Kidney (tissue), 14 donors: Measurements from ENCODE around the gene FAAH. TPM values are rescaled to one million over a fixed set of nuclear protein-coding genes. Genes with fewer than 3 reads are reported as not detected.

ENCODE experiments used
- DNase-seq, 5 donors: peaks; one replicate each; pipeline ENCODE4 v3.0.0-alpha.2; 2013 to 2020
- FAIRE-seq: peaks from 2 replicates; lab custom pipeline; 2012; peaks lifted over from hg19 to GRCh38; lab: Jason Lieb, UNC
- H3K27ac ChIP-seq, 2 donors: one replicate each; pipeline ENCODE4 v1.7.0; 2013; ENCODE audit warnings: low read depth in 2 of 2, low read length in 2 of 2, inconsistent platforms in 1 of 2
- H3K27me3 ChIP-seq: one replicate; pipeline ENCODE4 v1.7.1; 2013; ENCODE audit warnings: low read length, inconsistent platforms; ENCODE audit not compliant: control insufficient read depth, insufficient read depth
- H3K36me3 ChIP-seq, 3 donors: one replicate each; pipeline versions ENCODE4 v1.7.0 to v1.7.1; 2013; ENCODE audit warnings: low read length in 3 of 3, control low read depth in 1 of 3, inconsistent platforms in 1 of 3; ENCODE audit not compliant: insufficient read depth in 3 of 3, control insufficient read depth in 2 of 3
- H3K4me1 ChIP-seq, 3 donors: one replicate each; pipeline versions ENCODE4 v1.7.0 to v1.7.1; 2013; ENCODE audit warnings: low read length in 3 of 3, inconsistent platforms in 1 of 3, low read depth in 1 of 3; ENCODE audit not compliant: control insufficient read depth in 2 of 3, insufficient read depth in 2 of 3
- H3K4me3 ChIP-seq, 3 donors: one replicate each; pipeline versions ENCODE4 v1.7.0 to v1.8.1; 2013; ENCODE audit warnings: low read length in 3 of 3, control low read depth in 1 of 3, inconsistent platforms in 1 of 3
- H3K9ac ChIP-seq, 3 donors: one replicate each; pipeline versions ENCODE4 v1.7.0 to v1.7.1; 2013; ENCODE audit warnings: low read length in 3 of 3, control low read depth in 1 of 3, inconsistent platforms in 1 of 3
- H3K9me3 ChIP-seq, 3 donors: one replicate each; pipeline versions ENCODE4 v1.7.0 to v1.7.1; 2013; ENCODE audit warnings: low read length in 3 of 3, control low read depth in 1 of 3, inconsistent platforms in 1 of 3; ENCODE audit not compliant: control insufficient read depth in 2 of 3, insufficient read depth in 1 of 3
- intact Hi-C: fragments of 100-400 bp; cut with DNase I; formaldehyde crosslinking; loops from one replicate; pipeline ENCODE4 v1.11.1; 2022
- polyA plus RNA-seq: library from polyadenylated mRNA; stranded (reverse); fragments of 350-450 nt; fragmentation: Illumina TruSeq; extraction: RNeasy Lipid Tissue Mini Kit (QIAGEN cat#74804); gene quantifications from one replicate; pipeline ENCODE4 v1.2.3, GENCODE V29; 2014; ENCODE audit warnings: low read depth, low replicate concordance; ENCODE audit not compliant: insufficient read depth
- total RNA-seq: library from RNA; stranded (reverse); fragmentation: NEBNext Ultra II Directional; extraction: Animal tissue kit (Norgen Biotek cat#: 25700); gene quantifications from one replicate; pipeline ENCODE4 v1.2.1, GENCODE V29; 2021
- TF ChIP-seq, protein P1 (sequence below): IDR thresholded peaks from 3 replicates; pipeline ENCODE4 v1.5.1; 2012; ENCODE audit warnings: mild to moderate bottlenecking, moderate library complexity, borderline replicate concordance; ENCODE audit not compliant: insufficient read depth; ENCODE audit errors: extremely low read depth
- donor health status: control.
- donor health status: control.
- donor health status: control.
- donor health status: control.
- donor health status: control.
- donor health status: DM: yes; HTN: yes; CAD: no.
- donor health status: Normal renal cell carcinoma (clear cell type).

The FAAH gene
- total and polyA plus RNA-seq, 2 donors from 2014 or later = 39.3 to 50.7 TPM

DNA sequence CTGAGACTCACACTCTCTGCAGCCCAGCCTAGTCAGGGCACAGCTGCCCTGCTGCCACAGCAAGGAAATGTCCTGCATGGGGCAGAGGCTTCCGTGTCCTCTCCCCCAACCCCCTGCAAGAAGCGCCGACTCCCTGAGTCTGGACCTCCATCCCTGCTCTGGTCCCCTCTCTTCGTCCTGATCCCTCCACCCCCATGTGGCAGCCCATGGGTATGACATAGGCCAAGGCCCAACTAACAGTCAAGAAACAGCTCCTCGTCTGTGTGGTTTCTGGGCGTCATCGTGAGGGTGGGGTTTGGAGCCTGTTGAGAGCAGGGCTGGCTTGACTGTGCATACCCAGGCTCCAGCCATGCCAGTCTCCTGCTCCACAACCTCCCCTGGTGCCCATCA lies 19.5 kb downstream of the FAAH start:
- TF ChIP-seq, protein P1, sequence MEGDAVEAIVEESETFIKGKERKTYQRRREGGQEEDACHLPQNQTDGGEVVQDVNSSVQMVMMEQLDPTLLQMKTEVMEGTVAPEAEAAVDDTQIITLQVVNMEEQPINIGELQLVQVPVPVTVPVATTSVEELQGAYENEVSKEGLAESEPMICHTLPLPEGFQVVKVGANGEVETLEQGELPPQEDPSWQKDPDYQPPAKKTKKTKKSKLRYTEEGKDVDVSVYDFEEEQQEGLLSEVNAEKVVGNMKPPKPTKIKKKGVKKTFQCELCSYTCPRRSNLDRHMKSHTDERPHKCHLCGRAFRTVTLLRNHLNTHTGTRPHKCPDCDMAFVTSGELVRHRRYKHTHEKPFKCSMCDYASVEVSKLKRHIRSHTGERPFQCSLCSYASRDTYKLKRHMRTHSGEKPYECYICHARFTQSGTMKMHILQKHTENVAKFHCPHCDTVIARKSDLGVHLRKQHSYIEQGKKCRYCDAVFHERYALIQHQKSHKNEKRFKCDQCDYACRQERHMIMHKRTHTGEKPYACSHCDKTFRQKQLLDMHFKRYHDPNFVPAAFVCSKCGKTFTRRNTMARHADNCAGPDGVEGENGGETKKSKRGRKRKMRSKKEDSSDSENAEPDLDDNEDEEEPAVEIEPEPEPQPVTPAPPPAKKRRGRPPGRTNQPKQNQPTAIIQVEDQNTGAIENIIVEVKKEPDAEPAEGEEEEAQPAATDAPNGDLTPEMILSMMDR = no peak
- no peaks in the 10 kb centered on the region for H3K9me3 ChIP-seq
- FAIRE-seq (no peak), DNase-seq (peak in 2 of 5 donors; percentile 25 to 52)
- no peak overlapping the region for H3K27ac ChIP-seq
- H3K4me3 ChIP-seq = no peak overlapping the region
- H3K4me1 ChIP-seq = no peaks in the 10 kb centered on the region
- peaks cover 0 to 11% (median 4%) of the 10 kb centered on the region in 3 donors for H3K36me3 ChIP-seq
- intact Hi-C loops = no loop called here
- H3K9ac ChIP-seq = no peak overlapping the region
- H3K27me3 ChIP-seq = no peaks in the 10 kb centered on the region

DNA sequence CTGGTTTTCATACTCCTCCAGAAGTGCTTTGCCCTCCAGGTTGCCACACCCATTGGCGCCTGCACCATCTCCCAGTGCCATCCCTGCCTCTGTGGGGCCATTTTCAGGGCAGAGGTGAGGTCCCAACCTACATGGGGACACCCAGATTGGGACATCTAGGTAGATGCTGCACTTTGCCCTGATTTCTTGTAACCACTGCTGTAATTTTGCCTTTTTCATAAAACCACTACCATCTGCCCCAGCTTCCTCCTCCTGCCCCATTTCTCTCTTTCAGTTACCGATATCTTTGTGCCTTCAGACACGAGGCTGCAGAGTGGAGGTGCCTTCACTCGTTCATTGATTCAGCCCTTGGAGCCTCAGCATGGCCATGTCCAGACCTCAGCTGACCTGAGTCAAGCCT lies 21.4 kb downstream of the FAAH start:
- intact Hi-C loops = no loop called here
- Histone ChIP-seq H3K27ac (no peak overlapping the region), H3K27me3 (no peaks in the 10 kb centered on the region), H3K4me3 (no peak overlapping the region), H3K4me1 (no peaks in the 10 kb centered on the region), H3K9me3 (no peaks in the 10 kb centered on the region), H3K36me3 (peaks cover 0 to 4% (median 0%) of the 10 kb centered on the region in 3 donors), H3K9ac (no peak overlapping the region)
- TF ChIP-seq, protein P1 = no peak
- no peak for FAIRE-seq
- peak in 1 of 5 donors; percentile 36 for DNase-seq

DNA sequence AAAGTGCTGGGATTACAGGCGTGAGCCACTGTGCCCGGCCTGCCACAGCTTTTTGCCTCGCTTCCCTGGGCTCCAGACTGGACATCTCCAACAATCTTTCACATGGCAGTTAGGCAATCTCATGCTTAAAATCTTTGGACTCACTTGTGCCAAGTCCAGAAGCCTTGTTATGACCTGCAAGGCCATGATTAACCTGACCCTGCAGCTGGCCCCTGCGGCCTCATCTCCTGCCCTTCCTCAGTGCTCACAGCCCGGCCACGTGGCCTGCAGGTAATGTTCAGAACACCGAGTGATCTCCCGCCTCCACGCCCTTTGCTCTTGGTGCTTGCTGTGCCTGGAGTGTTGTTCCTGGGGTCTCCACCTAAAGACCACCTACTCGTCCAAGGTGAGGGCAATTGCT lies 24.9 kb downstream of the FAAH start:
- no peak overlapping the region for H3K4me3 ChIP-seq
- FAIRE-seq (no peak), DNase-seq (peak in 1 of 5 donors; percentile 45)
- H3K9me3 ChIP-seq = no peaks in the 10 kb centered on the region
- no peaks in the 10 kb centered on the region for H3K27me3 ChIP-seq
- no peak overlapping the region for H3K9ac ChIP-seq
- intact Hi-C loops = no loop called here
- TF ChIP-seq, protein P1 = no peak
- no peaks in the 10 kb centered on the region for H3K4me1 ChIP-seq
- no peaks in the 10 kb centered on the region for H3K36me3 ChIP-seq
- no peak overlapping the region for H3K27ac ChIP-seq

DNA sequence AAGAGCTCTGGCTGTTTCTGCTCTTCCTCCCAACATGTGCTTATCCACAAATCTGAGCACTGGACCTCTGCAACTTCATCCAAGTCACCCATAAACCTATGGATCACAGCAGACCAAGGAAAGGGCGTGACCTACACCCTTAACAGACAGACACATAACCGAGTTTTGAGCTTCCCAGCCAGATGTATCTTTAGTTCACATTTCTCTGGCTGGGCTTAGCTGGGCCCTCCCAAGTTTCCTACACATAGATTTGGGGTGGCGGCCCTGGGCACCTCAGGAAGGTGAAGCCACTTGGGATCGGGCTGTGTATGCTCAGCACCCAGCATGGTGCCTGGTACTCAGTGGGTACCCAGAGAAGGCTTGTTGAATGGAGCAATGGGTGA lies 26.4 kb downstream of the FAAH start:
- no peak for FAIRE-seq
- TF ChIP-seq, protein P1 = no peak
- H3K27me3 ChIP-seq = no peaks in the 10 kb centered on the region
- intact Hi-C loops = no loop called here
- H3K9ac ChIP-seq = no peak overlapping the region
- no peak for DNase-seq
- no peak overlapping the region for H3K4me3 ChIP-seq
- H3K4me1 ChIP-seq = no peaks in the 10 kb centered on the region
- no peak overlapping the region for H3K27ac ChIP-seq
- no peaks in the 10 kb centered on the region for H3K36me3 ChIP-seq
- H3K9me3 ChIP-seq = no peaks in the 10 kb centered on the region
